ENCODE measurements around the gene SLC8A1. TPM values are rescaled to one million over a fixed set of nuclear protein-coding genes. Genes with fewer than 3 reads are reported as not detected.

The SLC8A1 gene
- total RNA-seq, 6 donors from 2014 or later, result 21.8 to 58.6 (median 25.3) TPM

GRCh38 chr2:40127890-40128557 lies 323.9 kb downstream of the SLC8A1 start:
- no peak overlapping the region for H3K27ac ChIP-seq

DNA sequence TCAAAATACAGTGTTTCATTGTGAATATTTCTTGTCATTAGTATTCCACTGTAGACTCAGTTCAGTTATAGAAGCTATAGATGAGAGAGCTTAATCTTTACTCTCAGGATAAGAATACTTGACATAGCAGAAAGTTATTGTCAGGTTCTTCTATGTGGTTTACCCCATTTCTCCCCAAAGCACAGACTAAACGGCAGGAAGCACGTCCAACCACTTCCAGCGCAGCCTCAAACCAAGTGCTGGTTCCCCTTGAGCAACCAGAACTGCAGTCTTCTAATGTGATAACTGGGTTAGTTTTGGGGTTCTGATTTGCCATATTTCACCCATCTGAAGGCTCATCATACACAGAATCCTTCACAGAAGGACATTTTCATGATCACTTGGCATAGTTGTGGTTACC lies 324.7 kb downstream of the SLC8A1 start:
- TF ChIP-seq POLR2AphosphoS5 (IDR thresholded peaks at IDR 0.05) (no peak), CTCF (IDR thresholded peaks at IDR 0.05) (no peak), POLR2A (IDR thresholded peaks at IDR 0.05) (no peak), EP300 (IDR thresholded peaks at IDR 0.05) (no peak)
- ATAC-seq (ENCODE audit: low FRiP score in 2 of 2) (no peak), DNase-seq (no peak)
- H3K27me3 ChIP-seq, result no peaks in the 10 kb centered on the region
- no peaks in the 10 kb centered on the region for H3K36me3 ChIP-seq
- 71 to 72% methylated on average over 3 of the region's 3 CpGs for WGBS, 2 donors
- no peak overlapping the region for H3K4me3 ChIP-seq
- H3K9me3 ChIP-seq, result no peaks in the 10 kb centered on the region
- no peaks in the 10 kb centered on the region for H3K4me1 ChIP-seq
- no peak overlapping the region for H3K27ac ChIP-seq

More at GRCh38 chr2:40127890-40128557, 323.9 kb downstream of the SLC8A1 start:
- Histone ChIP-seq H3K27me3 (no peaks in the 10 kb centered on the region), H3K9me3 (no peaks in the 10 kb centered on the region), H3K36me3 (no peaks in the 10 kb centered on the region), H3K4me1 (no peaks in the 10 kb centered on the region), H3K4me3 (no peak overlapping the region)
- TF ChIP-seq EP300 (IDR thresholded peaks at IDR 0.05) (no peak), CTCF (IDR thresholded peaks at IDR 0.05) (no peak), POLR2AphosphoS5 (IDR thresholded peaks at IDR 0.05) (no peak), POLR2A (IDR thresholded peaks at IDR 0.05) (no peak)
- DNase-seq (no peak), ATAC-seq (ENCODE audit: low FRiP score in 2 of 2) (no peak)
- whole genome bisulfite sequencing, 2 donors, result 75 to 77% methylated on average over 5 of the region's 5 CpGs

DNA sequence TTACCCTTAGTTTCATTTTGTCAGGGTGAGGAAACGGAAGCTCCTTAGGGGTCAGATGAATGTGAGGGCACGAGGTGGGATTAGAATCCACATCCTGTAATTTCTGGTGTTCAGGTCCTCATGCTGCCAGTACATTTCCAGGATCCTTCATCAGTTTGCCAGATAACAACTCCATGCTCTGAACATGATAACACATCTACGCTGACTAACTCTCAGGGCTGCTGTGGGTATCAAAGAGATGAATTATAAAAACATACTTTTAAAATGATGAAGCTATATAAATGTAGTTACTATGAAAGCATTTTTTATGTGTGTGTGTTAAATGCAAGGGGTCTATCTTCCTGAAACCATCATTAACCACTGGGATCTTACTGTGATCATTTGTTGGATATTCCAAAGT lies 325.9 kb downstream of the SLC8A1 start:
- H3K36me3 ChIP-seq, result no peaks in the 10 kb centered on the region
- H3K9me3 ChIP-seq, result no peaks in the 10 kb centered on the region
- no peak for DNase-seq
- no peak for ATAC-seq (ENCODE audit: low FRiP score in 2 of 2)
- WGBS, 2 donors, result 81 to 84% methylated on average over 3 of the region's 3 CpGs
- no peak overlapping the region for H3K4me3 ChIP-seq
- no peaks in the 10 kb centered on the region for H3K4me1 ChIP-seq
- H3K27me3 ChIP-seq, result no peaks in the 10 kb centered on the region
- TF ChIP-seq CTCF (IDR thresholded peaks at IDR 0.05) (no peak), EP300 (IDR thresholded peaks at IDR 0.05) (no peak), POLR2AphosphoS5 (IDR thresholded peaks at IDR 0.05) (no peak), POLR2A (IDR thresholded peaks at IDR 0.05) (no peak)
- H3K27ac ChIP-seq, result no peak overlapping the region

DNA sequence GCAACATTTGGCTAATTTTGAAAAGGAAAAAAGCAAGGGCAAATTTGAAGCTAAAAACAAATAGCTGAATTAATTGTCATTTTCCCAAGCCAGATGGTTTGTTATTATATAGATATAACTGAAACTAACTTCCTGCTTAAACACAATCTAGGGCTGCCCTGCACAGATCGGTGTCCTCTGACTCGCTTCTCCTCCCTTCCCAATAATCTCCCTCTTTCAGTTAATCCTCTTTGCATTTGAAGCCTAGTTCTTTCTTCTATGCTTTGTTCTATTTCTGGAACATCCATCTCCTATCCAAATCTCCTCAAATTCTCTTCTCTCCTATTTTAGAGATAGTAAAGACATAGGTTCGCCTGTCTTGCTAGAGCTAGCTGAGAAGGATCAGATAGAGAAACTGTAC lies 328.1 kb downstream of the SLC8A1 start:
- H3K27me3 ChIP-seq, result no peaks in the 10 kb centered on the region
- no peaks in the 10 kb centered on the region for H3K9me3 ChIP-seq
- DNase-seq (no peak), ATAC-seq (ENCODE audit: low FRiP score in 2 of 2) (no peak)
- 77 to 78% methylated on average over 3 of the region's 3 CpGs for WGBS, 2 donors
- H3K36me3 ChIP-seq, result no peaks in the 10 kb centered on the region
- no peak overlapping the region for H3K27ac ChIP-seq
- no peak overlapping the region for H3K4me3 ChIP-seq
- H3K4me1 ChIP-seq, result no peaks in the 10 kb centered on the region
- TF ChIP-seq EP300 (IDR thresholded peaks at IDR 0.05) (no peak), CTCF (IDR thresholded peaks at IDR 0.05) (no peak), POLR2AphosphoS5 (IDR thresholded peaks at IDR 0.05) (no peak), POLR2A (IDR thresholded peaks at IDR 0.05) (no peak)

GRCh38 chr2:40123326-40123725 lies 328.6 kb downstream of the SLC8A1 start:
- WGBS, 2 donors, result 74 to 85% methylated on average over 1 of the region's 1 CpG
- ATAC-seq (ENCODE audit: low FRiP score in 2 of 2), result no peak

More at GRCh38 chr2:40123326-40123725, 328.6 kb downstream of the SLC8A1 start:
- Histone ChIP-seq H3K4me1 (no peaks in the 10 kb centered on the region), H3K4me3 (no peak overlapping the region), H3K27ac (no peak overlapping the region), H3K9me3 (no peaks in the 10 kb centered on the region), H3K27me3 (no peaks in the 10 kb centered on the region), H3K36me3 (no peaks in the 10 kb centered on the region)
- TF ChIP-seq POLR2AphosphoS5 (IDR thresholded peaks at IDR 0.05) (no peak), CTCF (IDR thresholded peaks at IDR 0.05) (no peak), POLR2A (IDR thresholded peaks at IDR 0.05) (no peak), EP300 (IDR thresholded peaks at IDR 0.05) (no peak)
- DNase-seq, result no peak

Measured in upper lobe of left lung (tissue), 6 donors.